ENCODE data around the gene NPRL2. TPM values are rescaled to one million over a fixed set of nuclear protein-coding genes. Genes with fewer than 3 reads are reported as not detected.
"Not testable (repeated sequence)": the region's sequence is repeated elsewhere in the genome, so short reads cannot be mapped to it uniquely, and the experiment has no call there.

Gene NPRL2
- polyA plus RNA-seq, 1 experiment = 45.0 TPM

- POLR2A ChIA-PET = no interaction called here
- H3K36me3 ChIP-seq (ENCODE audit: control insufficient read depth, insufficient read depth, low read length) = peaks cover 20% of the 10 kb centered on the region
- no peak for DNase-seq (ENCODE audit: low read depth)
- H3K27me3 ChIP-seq (ENCODE audit: control insufficient read depth, insufficient read depth, low read length) = no peaks in the 10 kb centered on the region
- CTCF ChIA-PET = interaction anchor here (1.9 to 3.0 kb wide), 2 partner anchors 7 to 18 kb away, joined by 3 to 15 read pairs; partner anchors contain the start of genes HYAL2, HYAL3 and NAA80
- TF ChIP-seq CTCF (IDR thresholded peaks at IDR 0.05; ENCODE audit: insufficient read depth, low read depth, low read length) = no peak
- H3K4me3 ChIP-seq (ENCODE audit: low read depth, low read length) = no peak overlapping the region
These were observed 33.8 kb downstream of the NPRL2 start for GRCh38 chr3:50316657-50317242.

- H3K4me3 ChIP-seq (ENCODE audit: low read depth, low read length) = no peak overlapping the region
- H3K27me3 ChIP-seq (ENCODE audit: control insufficient read depth, insufficient read depth, low read length) = no peaks in the 10 kb centered on the region
- POLR2A ChIA-PET = interaction anchor here (0.5 kb wide), 1 partner anchor 19 kb away, joined by 5 read pairs; no protein-coding TSS in a partner anchor
- no peak for DNase-seq (ENCODE audit: low read depth)
- CTCF ChIA-PET = interaction anchor here (0.6 to 3.0 kb wide), 3 partner anchors 9 to 270 kb away, joined by 3 to 15 read pairs (median 3); partner anchors contain the start of genes HYAL2, HYAL3 and NAA80
- TF ChIP-seq CTCF (IDR thresholded peaks at IDR 0.05; ENCODE audit: insufficient read depth, low read depth, low read length) = no peak
- H3K36me3 ChIP-seq (ENCODE audit: control insufficient read depth, insufficient read depth, low read length) = peaks cover 20% of the 10 kb centered on the region
These were observed 35.8 kb downstream of the NPRL2 start for GRCh38 chr3:50314816-50315215.

GRCh38 chr3:50314342-50314741, 36.2 kb downstream of the NPRL2 start:
- DNase-seq (ENCODE audit: low read depth) = no peak
- H3K36me3 ChIP-seq (ENCODE audit: control insufficient read depth, insufficient read depth, low read length) = peaks cover 20% of the 10 kb centered on the region
- ChIA-PET POLR2A (no interaction called here), CTCF (interaction anchor here (0.9 to 3.0 kb wide), 2 partner anchors 10 to 15 kb away, joined by 3 to 15 read pairs; partner anchors contain the start of genes HYAL2, HYAL3 and NAA80)
- no peak for TF ChIP-seq CTCF (IDR thresholded peaks at IDR 0.05; ENCODE audit: insufficient read depth, low read depth, low read length)
- no peak overlapping the region for H3K4me3 ChIP-seq (ENCODE audit: low read depth, low read length)
- H3K27me3 ChIP-seq (ENCODE audit: control insufficient read depth, insufficient read depth, low read length) = no peaks in the 10 kb centered on the region

- CTCF ChIA-PET; H3K27me3 ChIP-seq (ENCODE audit: control insufficient read depth, insufficient read depth, low read length); H3K4me3 ChIP-seq (ENCODE audit: low read depth, low read length); DNase-seq (ENCODE audit: low read depth); H3K36me3 ChIP-seq (ENCODE audit: control insufficient read depth, insufficient read depth, low read length); POLR2A ChIA-PET: not testable (repeated sequence)
These were observed 38.5 kb downstream of the NPRL2 start for GRCh38 chr3:50312041-50312440.

- DNase-seq (ENCODE audit: low read depth) = no peak
These were observed 46.0 kb downstream of the NPRL2 start for GRCh38 chr3:50304601-50305000.

More at GRCh38 chr3:50304601-50305000, 46.0 kb downstream of the NPRL2 start:
- TF ChIP-seq CTCF (IDR thresholded peaks at IDR 0.05; ENCODE audit: insufficient read depth, low read depth, low read length) = no peak
- CTCF ChIA-PET = interaction anchor here (0.6 to 1.1 kb wide), 5 partner anchors 20 to 184 kb away, joined by 3 to 4 read pairs (median 3); no protein-coding TSS in a partner anchor
- POLR2A ChIA-PET = no interaction called here
- H3K36me3 ChIP-seq (ENCODE audit: control insufficient read depth, insufficient read depth, low read length) = no peaks in the 10 kb centered on the region
- no peak overlapping the region for H3K4me3 ChIP-seq (ENCODE audit: low read depth, low read length)
- no peaks in the 10 kb centered on the region for H3K27me3 ChIP-seq (ENCODE audit: control insufficient read depth, insufficient read depth, low read length)
